PC-9 (cell line): ENCODE measurements around the gene PDE3A. TPM values are rescaled to one million over a fixed set of nuclear protein-coding genes. Genes with fewer than 3 reads are reported as not detected.

ENCODE experiments used
- BruUV-seq: library from RNA; stranded (reverse); fragments of 400-500 nt; replicated peaks from 2 replicates; lab custom pipeline; 2021; lab: Mats Ljungman, UMichigan
- CTCF ChIA-PET: fragments of 300-600 bp; sonication (Branson Sonifier 250); formaldehyde crosslinking; loops from one replicate; lab custom pipeline; 2022; ENCODE audit warnings: antibody characterized with exemption; lab: Charles Lee
- POLR2A ChIA-PET: fragments of 300-600 bp; sonication (Branson Sonifier 250); formaldehyde crosslinking; loops from one replicate; lab custom pipeline; 2022; ENCODE audit warnings: antibody characterized with exemption; ENCODE audit not compliant: unreplicated experiment; lab: Charles Lee
- DNase-seq, 2 experiments: peaks; one replicate each; pipeline versions ENCODE4 v3.0.0 to v3.0.0-alpha.2; 2015 to 2022; ENCODE audit warnings: mixed read lengths in 1 of 2
- H2AFZ ChIP-seq: fragments of 200-600 bp; sonication (generic); 2 replicates; pipeline ENCODE4 v1.8.1; 2017; ENCODE audit warnings: antibody characterized with exemption
- H3F3A ChIP-seq: fragments of 200-600 bp; sonication (generic); 2 replicates; pipeline ENCODE4 v1.8.1; 2017; ENCODE audit warnings: antibody characterized with exemption, mild to moderate bottlenecking, low read depth; ENCODE audit not compliant: insufficient read depth
- H3K27ac ChIP-seq: fragments of 200-600 bp; sonication (generic); 2 replicates; pipeline ENCODE4 v1.6.1; 2016; ENCODE audit warnings: mixed run types
- H3K27me3 ChIP-seq: fragments of 200-600 bp; sonication (generic); 2 replicates; pipeline ENCODE4 v1.6.1; 2016; ENCODE audit warnings: low read depth, mixed run types; ENCODE audit not compliant: insufficient read depth
- H3K36me3 ChIP-seq: fragments of 200-600 bp; sonication (generic); 2 replicates; pipeline ENCODE4 v1.6.1; 2016; ENCODE audit warnings: low read depth, mixed run types
- H3K4me1 ChIP-seq: fragments of 200-600 bp; sonication (generic); replicated peaks from 2 replicates; pipeline ENCODE4 v1.6.1; 2016; ENCODE audit warnings: mixed run types; ENCODE audit not compliant: insufficient read depth
- H3K4me2 ChIP-seq: fragments of 200-600 bp; sonication (generic); 2 replicates; pipeline ENCODE4 v1.6.1; 2017; ENCODE audit warnings: mixed run types
- H3K4me3 ChIP-seq: fragments of 200-600 bp; sonication (generic); 2 replicates; pipeline ENCODE4 v1.6.1; 2016; ENCODE audit warnings: mixed run types
- H3K79me2 ChIP-seq: fragments of 200-600 bp; sonication (generic); 2 replicates; pipeline ENCODE4 v1.6.1; 2017; ENCODE audit warnings: low read depth, mixed run types
- H3K9me2 ChIP-seq: fragments of 200-600 bp; sonication (generic); 2 replicates; pipeline ENCODE4 v1.8.1; 2017; ENCODE audit warnings: mild to moderate bottlenecking; ENCODE audit not compliant: insufficient read depth
- H3K9me3 ChIP-seq: fragments of 200-600 bp; sonication (generic); 2 replicates; pipeline ENCODE4 v1.8.1; 2016; ENCODE audit warnings: low read depth; ENCODE audit not compliant: insufficient read depth
- H4K20me1 ChIP-seq: fragments of 200-600 bp; sonication (generic); 2 replicates; pipeline ENCODE4 v1.8.1; 2017; ENCODE audit not compliant: insufficient read depth
- CTCF ChIP-seq: fragments of 200-600 bp; sonication (generic); conservative IDR thresholded peaks from 2 replicates; pipeline ENCODE4 v1.6.1; 2017; ENCODE audit warnings: mixed run types, antibody characterized with exemption, mild to moderate bottlenecking, moderate library complexity
- EZH2 ChIP-seq: fragments of 200-600 bp; sonication (generic); IDR thresholded peaks from 2 replicates; pipeline ENCODE4 v1.8.0; 2017; ENCODE audit warnings: antibody characterized with exemption, low read depth
- intact Hi-C: fragments of 100-400 bp; cut with micrococcal nuclease; formaldehyde crosslinking; loops from one replicate; pipeline ENCODE4 v1.10.0; 2022; ENCODE audit not compliant: unreplicated experiment
- total RNA-seq: library from RNA; stranded (reverse); gene quantifications from 2 replicates; pipeline ENCODE4 v1.2.3, GENCODE V29; 2021

The PDE3A gene
- total RNA-seq, 1 experiment from 2014 or later, result not detected

DNA sequence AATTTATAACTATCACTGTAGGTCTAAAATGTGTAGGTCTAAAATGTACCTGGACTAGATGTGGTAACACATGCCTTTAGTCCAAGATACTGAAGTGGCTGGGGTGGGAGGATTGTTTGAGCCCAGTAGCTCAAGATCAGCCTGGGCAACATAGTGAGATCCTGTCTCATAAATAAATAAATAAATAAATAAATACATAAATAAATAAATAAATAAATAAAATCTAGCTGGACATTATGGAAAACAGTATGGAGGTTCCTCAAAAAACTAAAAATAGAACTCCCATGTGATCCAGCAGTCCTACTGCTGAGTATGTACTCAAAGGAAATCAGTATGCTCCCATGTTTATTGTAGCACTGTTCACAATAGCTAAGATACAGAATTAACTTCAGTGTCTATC, 24.0 kb downstream of the PDE3A start:
- intact Hi-C loops, result no loop called here
- Histone ChIP-seq H3K4me1 (no peaks in the 10 kb centered on the region), H3K4me2 (no peak overlapping the region), H3K27me3 (no peaks in the 10 kb centered on the region), H3F3A (no peaks in the 10 kb centered on the region), H3K79me2 (no peaks in the 10 kb centered on the region), H2AFZ (no peak overlapping the region), H3K36me3 (no peaks in the 10 kb centered on the region), H4K20me1 (no peaks in the 10 kb centered on the region), H3K9me3 (no peaks in the 10 kb centered on the region; the same call in 1 of the 2 replicates), H3K27ac (no peak overlapping the region), H3K4me3 (no peak overlapping the region), H3K9me2 (no peaks in the 10 kb centered on the region)
- DNase-seq, result no peak
- TF ChIP-seq CTCF (no peak), EZH2 (no peak)
- ChIA-PET CTCF (no interaction called here), POLR2A (no interaction called here)
- BruUV-seq, result no TSS peak

DNA sequence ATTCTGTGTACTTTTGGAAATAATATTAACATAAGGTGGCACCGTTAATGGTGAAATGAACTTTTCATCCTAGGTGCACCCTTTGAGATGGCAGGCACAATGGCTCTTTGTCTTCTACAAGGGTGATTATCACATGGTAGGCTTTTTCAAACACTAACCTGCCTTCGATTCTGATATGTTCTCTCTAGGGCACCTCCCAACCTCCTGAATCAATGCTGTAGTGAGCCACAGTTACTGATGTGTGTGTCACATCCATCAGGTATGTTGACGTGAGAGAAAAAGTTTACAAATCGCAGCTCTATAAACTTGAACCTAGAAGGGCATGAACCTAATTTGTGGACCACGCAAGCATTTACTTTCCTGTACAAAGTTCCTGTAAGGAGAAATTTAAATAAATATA, 25.4 kb downstream of the PDE3A start:
- no peaks in the 10 kb centered on the region; the same call in 1 of the 2 replicates for H3K9me3 ChIP-seq
- ChIA-PET POLR2A (no interaction called here), CTCF (no interaction called here)
- no peak overlapping the region for H3K4me2 ChIP-seq
- BruUV-seq, result no TSS peak
- no peaks in the 10 kb centered on the region for H4K20me1 ChIP-seq
- no peak overlapping the region for H3K4me3 ChIP-seq
- TF ChIP-seq EZH2 (no peak), CTCF (no peak)
- no peaks in the 10 kb centered on the region for H3K27me3 ChIP-seq
- no peaks in the 10 kb centered on the region for H3K36me3 ChIP-seq
- H3K27ac ChIP-seq, result no peak overlapping the region
- no peaks in the 10 kb centered on the region for H3F3A ChIP-seq
- H3K79me2 ChIP-seq, result no peaks in the 10 kb centered on the region
- H3K9me2 ChIP-seq, result no peaks in the 10 kb centered on the region
- intact Hi-C loops, result no loop called here
- DNase-seq, result no peak
- no peak overlapping the region for H2AFZ ChIP-seq
- no peaks in the 10 kb centered on the region for H3K4me1 ChIP-seq

GRCh38 chr12:20395791-20396550, 27.6 kb downstream of the PDE3A start:
- Histone ChIP-seq H3K4me1 (no peaks in the 10 kb centered on the region), H3K27ac (no peak overlapping the region), H4K20me1 (no peaks in the 10 kb centered on the region), H3K27me3 (no peaks in the 10 kb centered on the region), H3K9me3 (no peaks in the 10 kb centered on the region; the same call in 1 of the 2 replicates), H2AFZ (no peak overlapping the region), H3K9me2 (no peaks in the 10 kb centered on the region), H3K4me3 (no peak overlapping the region), H3F3A (no peaks in the 10 kb centered on the region), H3K79me2 (no peaks in the 10 kb centered on the region), H3K36me3 (no peaks in the 10 kb centered on the region), H3K4me2 (no peak overlapping the region)
- BruUV-seq, result no TSS peak
- DNase-seq, result no peak
- POLR2A ChIA-PET, result no interaction called here
- TF ChIP-seq EZH2 (no peak), CTCF (no peak)
- CTCF ChIA-PET, result no interaction called here
- intact Hi-C loops, result no loop called here
